KMS-11 (cell line): ENCODE measurements around the gene SCN5A.

Experiments used
- H2AFZ ChIP-seq: fragments of 200-600 bp; sonication (generic); 2 replicates; pipeline ENCODE4 v1.6.1; 2016; ENCODE audit warnings: antibody characterized with exemption, mixed run types, low read depth
- H3K27ac ChIP-seq: fragments of 200-600 bp; sonication (generic); 2 replicates; pipeline ENCODE4 v1.6.1; 2016; ENCODE audit warnings: mild to moderate bottlenecking, mixed run types
- H3K27me3 ChIP-seq: fragments of 200-600 bp; sonication (generic); 2 replicates; pipeline ENCODE4 v1.6.1; 2017; ENCODE audit warnings: mild to moderate bottlenecking, low read depth, mixed run types, moderate library complexity; ENCODE audit not compliant: insufficient read depth
- H3K36me3 ChIP-seq: fragments of 200-600 bp; sonication (generic); 2 replicates; pipeline ENCODE4 v1.6.1; 2017; ENCODE audit warnings: mild to moderate bottlenecking, mixed run types; ENCODE audit not compliant: insufficient read depth
- H3K4me1 ChIP-seq: fragments of 200-600 bp; sonication (generic); 2 replicates; pipeline ENCODE4 v1.6.1; 2016; ENCODE audit warnings: mild to moderate bottlenecking, low read depth, mixed run types; ENCODE audit not compliant: poor library complexity, severe bottlenecking
- H3K4me2 ChIP-seq: fragments of 200-600 bp; sonication (generic); 2 replicates; pipeline ENCODE4 v1.7.0; 2016; ENCODE audit warnings: mild to moderate bottlenecking, mixed run types
- H3K4me3 ChIP-seq: fragments of 200-600 bp; sonication (generic); IDR thresholded peaks from 2 replicates; pipeline ENCODE4 v1.6.1; 2017; ENCODE audit warnings: low read depth, low read length, mixed read lengths; ENCODE audit not compliant: insufficient read depth
- H3K79me2 ChIP-seq: fragments of 200-600 bp; sonication (generic); 2 replicates; pipeline ENCODE4 v1.6.1; 2016; ENCODE audit warnings: low read depth, mixed run types; ENCODE audit not compliant: insufficient read depth
- H3K9ac ChIP-seq: fragments of 200-600 bp; sonication (generic); 2 replicates; pipeline ENCODE4 v1.6.1; 2016; ENCODE audit warnings: mild to moderate bottlenecking, mixed run types
- H4K20me1 ChIP-seq: fragments of 200-600 bp; sonication (generic); 2 replicates; pipeline ENCODE4 v1.6.1; 2016; ENCODE audit warnings: mild to moderate bottlenecking, mixed run types; ENCODE audit not compliant: insufficient read depth
- TF ChIP-seq, protein P1 (sequence below): fragments of 200-600 bp; sonication (generic); conservative IDR thresholded peaks from 2 replicates; pipeline ENCODE4 v1.6.1; 2017; ENCODE audit warnings: low read depth, mild to moderate bottlenecking, antibody characterized with exemption, low read length, moderate library complexity, mixed read lengths

SCN5A gene

DNA sequence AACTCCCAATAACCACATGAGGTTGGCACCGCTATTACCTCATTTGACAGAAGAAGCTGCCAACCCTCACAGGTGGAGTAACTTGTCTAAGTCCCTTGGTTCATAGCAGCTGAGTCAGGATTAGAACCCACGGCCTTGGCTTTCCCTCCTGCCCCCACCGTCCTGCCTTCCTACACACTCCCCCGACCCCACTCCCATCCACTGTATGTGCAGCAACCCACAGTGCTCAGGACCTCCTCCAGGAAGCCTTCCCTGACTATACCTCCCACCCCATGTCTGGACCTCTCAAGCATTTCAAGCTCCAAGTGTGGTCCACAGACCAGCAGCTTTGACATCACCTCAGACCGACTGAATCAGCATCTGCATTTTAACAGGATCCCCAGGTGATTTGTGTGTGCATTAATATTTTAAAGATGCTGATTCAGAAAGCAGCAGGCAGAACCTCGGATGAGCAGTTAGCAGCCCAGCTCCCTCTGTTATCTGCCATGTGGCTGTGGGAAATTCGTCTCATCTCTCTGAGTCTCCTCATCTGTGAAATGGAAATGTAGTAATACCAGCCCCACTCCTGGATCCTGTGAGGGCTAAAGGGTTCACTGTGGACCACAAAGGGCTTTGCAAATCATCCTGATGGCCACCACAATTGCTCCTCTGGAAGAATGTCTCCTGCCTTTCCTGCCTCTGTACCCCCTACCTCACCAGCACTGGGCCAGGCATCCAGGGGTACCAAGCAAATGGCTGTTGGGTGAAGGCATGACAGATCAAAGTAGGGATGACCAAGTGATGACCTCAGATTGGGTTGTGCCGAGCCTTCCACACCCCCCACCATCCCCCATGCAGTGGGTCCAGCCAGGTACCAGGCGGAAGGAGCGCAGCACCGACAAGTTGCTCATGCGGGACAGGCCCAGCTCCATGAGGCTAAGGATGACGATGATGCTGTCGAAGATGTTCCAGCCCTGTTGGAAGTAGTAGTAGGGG, 62.7 kb downstream of the SCN5A start:
- H3K27ac ChIP-seq = no peak overlapping the region
- no peaks in the 10 kb centered on the region for H3K4me1 ChIP-seq
- H3K79me2 ChIP-seq = no peaks in the 10 kb centered on the region
- H3K36me3 ChIP-seq = no peaks in the 10 kb centered on the region
- H3K4me2 ChIP-seq = no peak overlapping the region
- TF ChIP-seq, protein P1, sequence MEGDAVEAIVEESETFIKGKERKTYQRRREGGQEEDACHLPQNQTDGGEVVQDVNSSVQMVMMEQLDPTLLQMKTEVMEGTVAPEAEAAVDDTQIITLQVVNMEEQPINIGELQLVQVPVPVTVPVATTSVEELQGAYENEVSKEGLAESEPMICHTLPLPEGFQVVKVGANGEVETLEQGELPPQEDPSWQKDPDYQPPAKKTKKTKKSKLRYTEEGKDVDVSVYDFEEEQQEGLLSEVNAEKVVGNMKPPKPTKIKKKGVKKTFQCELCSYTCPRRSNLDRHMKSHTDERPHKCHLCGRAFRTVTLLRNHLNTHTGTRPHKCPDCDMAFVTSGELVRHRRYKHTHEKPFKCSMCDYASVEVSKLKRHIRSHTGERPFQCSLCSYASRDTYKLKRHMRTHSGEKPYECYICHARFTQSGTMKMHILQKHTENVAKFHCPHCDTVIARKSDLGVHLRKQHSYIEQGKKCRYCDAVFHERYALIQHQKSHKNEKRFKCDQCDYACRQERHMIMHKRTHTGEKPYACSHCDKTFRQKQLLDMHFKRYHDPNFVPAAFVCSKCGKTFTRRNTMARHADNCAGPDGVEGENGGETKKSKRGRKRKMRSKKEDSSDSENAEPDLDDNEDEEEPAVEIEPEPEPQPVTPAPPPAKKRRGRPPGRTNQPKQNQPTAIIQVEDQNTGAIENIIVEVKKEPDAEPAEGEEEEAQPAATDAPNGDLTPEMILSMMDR = no peak
- no peaks in the 10 kb centered on the region for H3K27me3 ChIP-seq
- no peak overlapping the region for H2AFZ ChIP-seq
- H3K4me3 ChIP-seq = no peak overlapping the region
- H3K9ac ChIP-seq = no peak overlapping the region
- no peaks in the 10 kb centered on the region for H4K20me1 ChIP-seq

DNA sequence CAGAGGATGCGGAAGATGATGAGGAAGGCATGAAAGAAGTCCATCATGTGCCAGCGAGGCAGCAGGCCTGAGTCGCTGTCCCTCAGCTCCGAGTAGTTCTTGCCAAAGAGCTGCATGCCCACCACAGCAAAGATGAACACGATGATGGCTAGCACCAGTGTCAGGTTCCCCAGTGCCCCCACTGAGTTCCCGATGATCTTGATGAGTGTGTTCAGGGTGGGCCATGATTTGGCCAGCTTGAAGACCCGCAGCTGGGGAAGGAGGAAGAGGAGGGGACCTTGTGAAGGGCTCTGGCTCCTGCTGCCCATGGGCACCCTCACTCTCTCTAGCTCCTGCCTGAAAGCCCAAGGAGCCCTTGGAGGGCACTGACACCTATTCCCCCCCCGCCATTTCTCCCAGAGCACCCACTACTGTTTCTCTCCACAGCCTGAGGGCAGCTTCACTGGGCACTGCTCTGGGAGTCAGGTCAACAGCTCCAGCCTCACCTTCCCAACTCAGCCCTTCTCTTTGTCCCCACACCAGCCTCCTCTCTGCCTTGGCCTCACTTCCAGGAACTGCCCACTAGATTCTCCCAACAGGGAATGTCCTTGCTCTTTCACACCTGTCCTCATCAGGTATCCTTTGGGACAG, 63.6 kb downstream of the SCN5A start:
- no peaks in the 10 kb centered on the region for H3K79me2 ChIP-seq
- H3K27ac ChIP-seq = no peak overlapping the region
- no peaks in the 10 kb centered on the region for H3K4me1 ChIP-seq
- no peak overlapping the region for H3K9ac ChIP-seq
- no peak overlapping the region for H2AFZ ChIP-seq
- TF ChIP-seq, protein P1 = no peak
- no peaks in the 10 kb centered on the region for H4K20me1 ChIP-seq
- no peaks in the 10 kb centered on the region for H3K36me3 ChIP-seq
- H3K27me3 ChIP-seq = no peaks in the 10 kb centered on the region
- H3K4me3 ChIP-seq = no peak overlapping the region
- no peak overlapping the region for H3K4me2 ChIP-seq

DNA sequence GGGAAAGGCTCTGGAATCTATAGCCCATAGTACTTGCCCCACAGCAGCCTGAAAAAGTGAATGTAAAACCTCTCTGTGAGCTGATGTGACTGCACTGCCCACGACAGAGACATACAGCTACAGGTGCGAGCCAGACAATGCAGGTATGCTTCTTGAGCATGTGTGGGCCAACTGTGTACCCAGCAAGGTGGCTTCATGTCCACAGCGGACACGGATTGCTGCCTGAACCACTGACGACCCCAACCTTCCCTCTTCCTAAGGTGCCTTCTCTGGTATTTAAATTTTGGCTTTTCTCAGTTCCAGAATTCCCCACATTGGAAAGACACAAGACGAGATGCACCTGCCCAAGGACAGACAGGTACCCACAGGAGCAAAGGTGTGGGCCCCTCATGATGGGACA, 65.8 kb downstream of the SCN5A start:
- H3K27me3 ChIP-seq = no peaks in the 10 kb centered on the region
- no peaks in the 10 kb centered on the region for H3K36me3 ChIP-seq
- TF ChIP-seq, protein P1 = no peak

DNA sequence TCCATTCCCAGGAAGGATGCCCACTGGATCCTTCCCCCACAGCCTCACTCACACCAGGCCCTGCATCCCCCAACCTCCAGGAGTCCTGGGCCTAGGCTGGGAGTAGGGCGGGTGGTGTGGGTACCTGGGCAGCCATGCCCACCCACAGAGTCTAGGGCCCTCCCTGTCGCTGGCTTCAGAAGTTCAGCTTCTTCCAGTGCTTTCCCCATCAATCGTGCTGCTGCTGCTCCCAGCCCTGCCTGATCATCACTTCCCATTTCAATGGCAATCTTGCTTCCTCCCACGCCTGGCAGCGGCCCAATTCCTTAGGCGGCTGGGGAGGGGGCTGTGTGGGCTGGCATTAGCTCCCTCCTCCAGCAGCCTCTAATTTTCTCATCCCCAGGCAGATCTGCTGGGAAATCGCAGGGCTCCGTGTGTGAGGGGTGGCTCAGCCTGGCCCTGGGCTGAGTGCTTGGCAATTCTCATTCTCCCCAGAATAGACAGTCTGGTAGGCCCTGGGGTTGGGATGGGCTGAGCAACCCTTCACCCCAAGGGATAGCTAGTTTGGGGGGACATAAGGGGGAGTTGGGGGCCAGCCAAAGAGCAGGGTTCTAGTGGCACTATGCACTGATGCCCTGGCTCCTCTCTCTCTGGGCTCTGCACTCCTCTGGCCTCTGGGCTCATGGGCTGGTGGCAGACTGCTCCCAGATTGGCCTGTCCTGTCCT, 66.4 kb downstream of the SCN5A start:
- Histone ChIP-seq H3K36me3 (no peaks in the 10 kb centered on the region), H3K4me2 (no peak overlapping the region), H3K4me1 (no peaks in the 10 kb centered on the region), H3K79me2 (no peaks in the 10 kb centered on the region), H3K9ac (no peak overlapping the region), H3K4me3 (no peak overlapping the region), H2AFZ (no peak overlapping the region), H3K27ac (no peak overlapping the region), H3K27me3 (no peaks in the 10 kb centered on the region), H4K20me1 (no peaks in the 10 kb centered on the region)
- TF ChIP-seq, protein P1 = no peak

More for the DNA sequence above, 65.8 kb downstream of the SCN5A start:
- no peaks in the 10 kb centered on the region for H4K20me1 ChIP-seq
- no peak overlapping the region for H3K9ac ChIP-seq
- no peak overlapping the region for H3K4me2 ChIP-seq
- no peaks in the 10 kb centered on the region for H3K4me1 ChIP-seq
- no peak overlapping the region for H3K27ac ChIP-seq
- H2AFZ ChIP-seq = no peak overlapping the region
- no peaks in the 10 kb centered on the region for H3K79me2 ChIP-seq
- H3K4me3 ChIP-seq = no peak overlapping the region
